K562 (cell line): ENCODE data around the gene ZFP69B. TPM values are rescaled to one million over a fixed set of nuclear protein-coding genes. Genes with fewer than 3 reads are reported as not detected.

ENCODE experiments used
- CEBPB ChIP-seq: fragments of 450-650 bp; IDR thresholded peaks from 2 replicates; pipeline ENCODE4 v1.6.1; 2016; ENCODE audit warnings: missing genetic modification characterization, missing compliant biosample characterization
- FOXK2 ChIP-seq, 2 experiments: fragments of 450-650 bp; IDR thresholded peaks in 1 of 2; conservative IDR thresholded peaks in 1 of 2; 2 replicates each; pipeline ENCODE4 v1.6.1; 2016; ENCODE audit warnings: low read depth in 2 of 2, mild to moderate bottlenecking in 1 of 2
- MECOM ChIP-seq: fragments of 250-450 bp; sonication (Bioruptor Pico); IDR thresholded peaks from 2 replicates; pipeline ENCODE4 v1.8.0; 2022; ENCODE audit warnings: inconsistent platforms
- MTA3 ChIP-seq: fragments of 450-650 bp; formaldehyde crosslinking; IDR thresholded peaks from 2 replicates; pipeline ENCODE4 v1.6.1; 2017; ENCODE audit warnings: mild to moderate bottlenecking, borderline replicate concordance
- YY1 ChIP-seq, 3 experiments: IDR thresholded peaks; 2 replicates each; pipeline ENCODE4 v1.6.1; 2011; ENCODE audit warnings: low read length in 2 of 3, mild to moderate bottlenecking in 2 of 3, moderate library complexity in 2 of 3, borderline replicate concordance in 1 of 3, control low read depth in 1 of 3, low read depth in 1 of 3; ENCODE audit not compliant: insufficient read depth in 3 of 3, insufficient replicate concordance in 2 of 3, control insufficient read depth in 1 of 3, insufficient read length in 1 of 3; ENCODE audit errors: extremely low read depth in 1 of 3
- ZNF644 ChIP-seq: fragments of 200-800 bp; sonication (Bioruptor generic); IDR thresholded peaks from 2 replicates; pipeline ENCODE4 v1.6.1; 2016; ENCODE audit warnings: low read depth, missing genetic modification characterization, missing compliant biosample characterization
- polyA plus RNA-seq, 8 experiments: library from polyadenylated mRNA; depleted of rRNA in 4 of 8; stranded (reverse) in 5 of 8; unstranded in 3 of 8; fragments of >200 nt; fragmentation: Nextera tagmentation in 2 of 8; fragmentation: Illumina TruSeq in 1 of 8; extraction: Ambion mirVana in 2 of 8; extraction: Trizol in 1 of 8; gene quantifications; 2 replicates each; pipeline versions ENCODE4 v1.2.1 to v1.2.3, GENCODE V29; 2011 to 2014; ENCODE audit warnings: inconsistent platforms in 1 of 8, missing spikeins in 1 of 8
- total RNA-seq, 7 experiments: library from RNA; depleted of rRNA in 6 of 7; stranded (reverse); fragments of >200 nt in 6 of 7; fragmentation: Illumina TruSeq in 2 of 7; extraction: Trizol in 2 of 7; gene quantifications; 2 replicates each; pipeline versions ENCODE4 v1.2.1 to v1.2.3, GENCODE V29; 2011 to 2021; ENCODE audit warnings: low replicate concordance in 1 of 7
- TF ChIP-seq, protein P1 (sequence below): fragments of 450-650 bp; IDR thresholded peaks from 2 replicates; pipeline ENCODE4 v1.6.1; 2016; ENCODE audit warnings: mild to moderate bottlenecking, moderate library complexity
- TF ChIP-seq, protein P2 (sequence below): fragments of 450-650 bp; IDR thresholded peaks from one replicate; pipeline ENCODE4 v1.6.1; 2018; ENCODE audit warnings: mild to moderate bottlenecking, moderate library complexity; ENCODE audit not compliant: partially characterized antibody

ZFP69B gene
- total and polyA plus RNA-seq, 9 of the 15 experiments (the other 6 are each of a cell fraction or from before 2014, with no cell fraction given) = 1.6 to 10.3 (median 8.4) TPM

DNA sequence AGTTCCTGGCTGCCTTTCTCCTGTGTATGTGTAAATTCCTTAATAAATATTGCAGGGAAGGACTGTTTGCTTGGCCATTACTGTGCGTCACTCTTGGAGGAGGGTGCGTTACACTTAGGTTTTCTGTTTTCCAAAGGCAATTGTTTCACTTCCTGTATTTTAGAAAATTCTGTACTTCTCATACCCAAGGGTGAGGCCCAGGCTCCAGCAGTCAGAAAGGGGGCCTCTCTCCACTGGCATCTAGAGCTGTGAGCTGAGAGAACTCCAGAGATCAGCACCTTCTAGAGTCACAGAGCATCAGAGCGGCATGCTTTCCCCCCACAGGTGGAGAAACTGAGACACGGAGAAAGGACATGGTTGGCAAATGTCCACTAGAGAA is 27.0 kb upstream of the ZFP69B start (continued):
- TF ChIP-seq, protein P1, sequence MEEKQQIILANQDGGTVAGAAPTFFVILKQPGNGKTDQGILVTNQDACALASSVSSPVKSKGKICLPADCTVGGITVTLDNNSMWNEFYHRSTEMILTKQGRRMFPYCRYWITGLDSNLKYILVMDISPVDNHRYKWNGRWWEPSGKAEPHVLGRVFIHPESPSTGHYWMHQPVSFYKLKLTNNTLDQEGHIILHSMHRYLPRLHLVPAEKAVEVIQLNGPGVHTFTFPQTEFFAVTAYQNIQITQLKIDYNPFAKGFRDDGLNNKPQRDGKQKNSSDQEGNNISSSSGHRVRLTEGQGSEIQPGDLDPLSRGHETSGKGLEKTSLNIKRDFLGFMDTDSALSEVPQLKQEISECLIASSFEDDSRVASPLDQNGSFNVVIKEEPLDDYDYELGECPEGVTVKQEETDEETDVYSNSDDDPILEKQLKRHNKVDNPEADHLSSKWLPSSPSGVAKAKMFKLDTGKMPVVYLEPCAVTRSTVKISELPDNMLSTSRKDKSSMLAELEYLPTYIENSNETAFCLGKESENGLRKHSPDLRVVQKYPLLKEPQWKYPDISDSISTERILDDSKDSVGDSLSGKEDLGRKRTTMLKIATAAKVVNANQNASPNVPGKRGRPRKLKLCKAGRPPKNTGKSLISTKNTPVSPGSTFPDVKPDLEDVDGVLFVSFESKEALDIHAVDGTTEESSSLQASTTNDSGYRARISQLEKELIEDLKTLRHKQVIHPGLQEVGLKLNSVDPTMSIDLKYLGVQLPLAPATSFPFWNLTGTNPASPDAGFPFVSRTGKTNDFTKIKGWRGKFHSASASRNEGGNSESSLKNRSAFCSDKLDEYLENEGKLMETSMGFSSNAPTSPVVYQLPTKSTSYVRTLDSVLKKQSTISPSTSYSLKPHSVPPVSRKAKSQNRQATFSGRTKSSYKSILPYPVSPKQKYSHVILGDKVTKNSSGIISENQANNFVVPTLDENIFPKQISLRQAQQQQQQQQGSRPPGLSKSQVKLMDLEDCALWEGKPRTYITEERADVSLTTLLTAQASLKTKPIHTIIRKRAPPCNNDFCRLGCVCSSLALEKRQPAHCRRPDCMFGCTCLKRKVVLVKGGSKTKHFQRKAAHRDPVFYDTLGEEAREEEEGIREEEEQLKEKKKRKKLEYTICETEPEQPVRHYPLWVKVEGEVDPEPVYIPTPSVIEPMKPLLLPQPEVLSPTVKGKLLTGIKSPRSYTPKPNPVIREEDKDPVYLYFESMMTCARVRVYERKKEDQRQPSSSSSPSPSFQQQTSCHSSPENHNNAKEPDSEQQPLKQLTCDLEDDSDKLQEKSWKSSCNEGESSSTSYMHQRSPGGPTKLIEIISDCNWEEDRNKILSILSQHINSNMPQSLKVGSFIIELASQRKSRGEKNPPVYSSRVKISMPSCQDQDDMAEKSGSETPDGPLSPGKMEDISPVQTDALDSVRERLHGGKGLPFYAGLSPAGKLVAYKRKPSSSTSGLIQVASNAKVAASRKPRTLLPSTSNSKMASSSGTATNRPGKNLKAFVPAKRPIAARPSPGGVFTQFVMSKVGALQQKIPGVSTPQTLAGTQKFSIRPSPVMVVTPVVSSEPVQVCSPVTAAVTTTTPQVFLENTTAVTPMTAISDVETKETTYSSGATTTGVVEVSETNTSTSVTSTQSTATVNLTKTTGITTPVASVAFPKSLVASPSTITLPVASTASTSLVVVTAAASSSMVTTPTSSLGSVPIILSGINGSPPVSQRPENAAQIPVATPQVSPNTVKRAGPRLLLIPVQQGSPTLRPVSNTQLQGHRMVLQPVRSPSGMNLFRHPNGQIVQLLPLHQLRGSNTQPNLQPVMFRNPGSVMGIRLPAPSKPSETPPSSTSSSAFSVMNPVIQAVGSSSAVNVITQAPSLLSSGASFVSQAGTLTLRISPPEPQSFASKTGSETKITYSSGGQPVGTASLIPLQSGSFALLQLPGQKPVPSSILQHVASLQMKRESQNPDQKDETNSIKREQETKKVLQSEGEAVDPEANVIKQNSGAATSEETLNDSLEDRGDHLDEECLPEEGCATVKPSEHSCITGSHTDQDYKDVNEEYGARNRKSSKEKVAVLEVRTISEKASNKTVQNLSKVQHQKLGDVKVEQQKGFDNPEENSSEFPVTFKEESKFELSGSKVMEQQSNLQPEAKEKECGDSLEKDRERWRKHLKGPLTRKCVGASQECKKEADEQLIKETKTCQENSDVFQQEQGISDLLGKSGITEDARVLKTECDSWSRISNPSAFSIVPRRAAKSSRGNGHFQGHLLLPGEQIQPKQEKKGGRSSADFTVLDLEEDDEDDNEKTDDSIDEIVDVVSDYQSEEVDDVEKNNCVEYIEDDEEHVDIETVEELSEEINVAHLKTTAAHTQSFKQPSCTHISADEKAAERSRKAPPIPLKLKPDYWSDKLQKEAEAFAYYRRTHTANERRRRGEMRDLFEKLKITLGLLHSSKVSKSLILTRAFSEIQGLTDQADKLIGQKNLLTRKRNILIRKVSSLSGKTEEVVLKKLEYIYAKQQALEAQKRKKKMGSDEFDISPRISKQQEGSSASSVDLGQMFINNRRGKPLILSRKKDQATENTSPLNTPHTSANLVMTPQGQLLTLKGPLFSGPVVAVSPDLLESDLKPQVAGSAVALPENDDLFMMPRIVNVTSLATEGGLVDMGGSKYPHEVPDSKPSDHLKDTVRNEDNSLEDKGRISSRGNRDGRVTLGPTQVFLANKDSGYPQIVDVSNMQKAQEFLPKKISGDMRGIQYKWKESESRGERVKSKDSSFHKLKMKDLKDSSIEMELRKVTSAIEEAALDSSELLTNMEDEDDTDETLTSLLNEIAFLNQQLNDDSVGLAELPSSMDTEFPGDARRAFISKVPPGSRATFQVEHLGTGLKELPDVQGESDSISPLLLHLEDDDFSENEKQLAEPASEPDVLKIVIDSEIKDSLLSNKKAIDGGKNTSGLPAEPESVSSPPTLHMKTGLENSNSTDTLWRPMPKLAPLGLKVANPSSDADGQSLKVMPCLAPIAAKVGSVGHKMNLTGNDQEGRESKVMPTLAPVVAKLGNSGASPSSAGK = no peak
- TF ChIP-seq ZNF644 (tag) (no peak), MTA3 (no peak), MECOM (CRISPR knock-in tag) (no peak), CEBPB (tag) (no peak), YY1 (IDR thresholded peaks at IDR 0.05; ENCODE audit: borderline replicate concordance in 1 of 3, control insufficient read depth in 1 of 3, extremely low read depth in 1 of 3, insufficient read depth in 3 of 3, insufficient read length in 1 of 3, insufficient replicate concordance in 2 of 3, low read depth in 1 of 3, low read length in 2 of 3) (no peak), FOXK2 (conservative IDR thresholded peaks at IDR 0.05 in 1 of 2, IDR thresholded peaks at IDR 0.05 in 1 of 2; ENCODE audit: low read depth in 2 of 2) (no peak)
- TF ChIP-seq, protein P2, sequence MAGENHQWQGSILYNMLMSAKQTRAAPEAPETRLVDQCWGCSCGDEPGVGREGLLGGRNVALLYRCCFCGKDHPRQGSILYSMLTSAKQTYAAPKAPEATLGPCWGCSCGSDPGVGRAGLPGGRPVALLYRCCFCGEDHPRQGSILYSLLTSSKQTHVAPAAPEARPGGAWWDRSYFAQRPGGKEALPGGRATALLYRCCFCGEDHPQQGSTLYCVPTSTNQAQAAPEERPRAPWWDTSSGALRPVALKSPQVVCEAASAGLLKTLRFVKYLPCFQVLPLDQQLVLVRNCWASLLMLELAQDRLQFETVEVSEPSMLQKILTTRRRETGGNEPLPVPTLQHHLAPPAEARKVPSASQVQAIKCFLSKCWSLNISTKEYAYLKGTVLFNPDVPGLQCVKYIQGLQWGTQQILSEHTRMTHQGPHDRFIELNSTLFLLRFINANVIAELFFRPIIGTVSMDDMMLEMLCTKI = no peak
